ENCODE measurements around the gene MCF2L2. TPM values are rescaled to one million over a fixed set of nuclear protein-coding genes. Genes with fewer than 3 reads are reported as not detected.

MCF2L2 gene
- total and polyA plus RNA-seq, 9 of the 15 experiments (the other 6 are each of a cell fraction or from before 2014, with no cell fraction given): 0.56 to 4.2 (median 3.0) TPM

DNA sequence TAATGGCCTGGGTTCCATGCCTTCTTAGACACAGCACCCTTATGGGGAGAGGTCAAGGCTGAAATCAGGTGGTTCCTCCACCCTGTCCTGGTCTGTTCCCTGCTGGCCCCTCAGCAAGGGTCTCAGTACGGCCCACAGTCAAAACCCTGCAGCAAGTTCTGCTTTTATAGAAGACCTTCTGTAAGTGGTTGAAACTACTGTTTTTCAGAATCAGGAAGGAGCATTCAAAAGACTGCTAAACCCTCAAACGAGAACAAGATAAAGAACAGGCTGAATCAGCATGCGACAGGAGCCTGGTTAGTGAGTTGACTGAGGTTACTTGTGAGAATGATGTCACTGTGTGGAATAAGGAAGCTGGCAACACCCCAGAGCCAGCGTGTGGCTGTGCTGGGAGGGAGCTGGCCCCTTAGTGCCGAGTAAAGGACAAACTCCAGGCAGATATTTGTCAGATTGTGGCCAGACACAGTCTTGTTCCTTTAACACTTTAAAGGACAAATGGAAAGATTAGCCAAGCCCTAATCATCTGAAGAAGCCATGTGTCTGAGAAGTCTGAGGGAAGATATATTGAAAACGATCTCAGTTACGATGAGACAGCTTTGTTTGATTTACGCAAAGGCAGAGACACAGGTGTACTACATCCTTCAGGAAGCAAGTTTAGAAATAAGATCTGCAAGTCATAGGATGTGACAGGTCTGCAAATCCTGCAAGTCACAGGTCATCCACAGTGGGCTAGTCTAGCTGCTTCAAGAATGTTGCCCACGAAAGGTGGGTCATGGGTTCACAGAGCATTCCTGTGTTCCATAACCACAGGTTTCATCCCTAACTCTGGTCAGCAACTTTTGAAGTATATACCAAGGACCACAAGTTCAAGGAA lies 121.4 kb downstream of the MCF2L2 start (continued):
- TF ChIP-seq ZNF318 (IDR thresholded peaks at IDR 0.05; ENCODE audit: borderline replicate concordance in 1 of 2, low read depth in 1 of 2): peak in 1 of 2 experiments; percentile 78; a peak in 1 of 4 replicates
- no peak for TF ChIP-seq ZNF197 (CRISPR knock-in tag; IDR thresholded peaks at IDR 0.05; ENCODE audit: low read depth)
- peak; percentile 90 for TF ChIP-seq C11orf30 (IDR thresholded peaks at IDR 0.05; ENCODE audit: low read depth)
- peak; percentile 56 for TF ChIP-seq CXXC5 (CRISPR knock-in tag; IDR thresholded peaks at IDR 0.05)
- peak; percentile 48; the same call in 1 of the 2 replicates for TF ChIP-seq HDAC2 (IDR thresholded peaks at IDR 0.05)
- TF ChIP-seq MAFK (IDR thresholded peaks at IDR 0.05; ENCODE audit: low read length): peak; percentile 85
- 0 out of 2 replicates have a peak, but pooled peaks have one; percentile 34 for TF ChIP-seq SPI1 (IDR thresholded peaks at IDR 0.05; ENCODE audit: borderline replicate concordance, low read depth, low read length)
- TF ChIP-seq ZFP36 (IDR thresholded peaks at IDR 0.05; ENCODE audit: low read depth, low read length, partially characterized antibody): peak; percentile 26
- TF ChIP-seq ELF1 (tag; IDR thresholded peaks at IDR 0.05): peak; percentile 82
- TF ChIP-seq MAX (CRISPR knock-in tag; IDR thresholded peaks at IDR 0.05): peak; percentile 50
- peak; percentile 68; the same call in 1 of the 2 replicates for TF ChIP-seq FOXK1 (CRISPR knock-in tag; IDR thresholded peaks at IDR 0.05; ENCODE audit: borderline replicate concordance)
- TF ChIP-seq SRF (CRISPR knock-in tag; IDR thresholded peaks at IDR 0.05): 0 out of 4 replicates have a peak, but pooled peaks of 1 of the 2 experiments have one; percentile 27
- TF ChIP-seq, protein P1, sequence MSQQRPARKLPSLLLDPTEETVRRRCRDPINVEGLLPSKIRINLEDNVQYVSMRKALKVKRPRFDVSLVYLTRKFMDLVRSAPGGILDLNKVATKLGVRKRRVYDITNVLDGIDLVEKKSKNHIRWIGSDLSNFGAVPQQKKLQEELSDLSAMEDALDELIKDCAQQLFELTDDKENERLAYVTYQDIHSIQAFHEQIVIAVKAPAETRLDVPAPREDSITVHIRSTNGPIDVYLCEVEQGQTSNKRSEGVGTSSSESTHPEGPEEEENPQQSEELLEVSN (IDR thresholded peaks at IDR 0.05; ENCODE audit: borderline replicate concordance in 1 of 2, extremely low read depth in 1 of 2, insufficient read depth in 1 of 2, insufficient read length in 1 of 2, low read depth in 1 of 2, low read length in 1 of 2, poor library complexity in 1 of 2, severe bottlenecking in 1 of 2): peak in 1 of 2 experiments; percentile 29
- no peak for TF ChIP-seq NR2C2 (CRISPR knock-in tag; IDR thresholded peaks at IDR 0.05)
- TF ChIP-seq NR2C2 (tag; IDR thresholded peaks at IDR 0.05): peak; percentile 74
- TF ChIP-seq ATF1 (CRISPR knock-in tag; IDR thresholded peaks at IDR 0.05): no peak
- peak; percentile 67 for TF ChIP-seq ATF1 (tag; IDR thresholded peaks at IDR 0.05)
